NCI-H226 (cell line): ENCODE measurements around the gene ZNF469.

Experiments used
- DNase-seq: peaks from one replicate; pipeline ENCODE4 v3.0.0-alpha.2; 2015

ZNF469 gene

GRCh38 chr16:88378401-88378800, 4.4 kb upstream of the ZNF469 start:
- DNase-seq = no peak

GRCh38 chr16:88378836-88379693, 3.7 kb upstream of the ZNF469 start:
- DNase-seq = peak; percentile 6

- no peak for DNase-seq
Measured at GRCh38 chr16:88379694-88380040, 3.1 kb upstream of the ZNF469 start.

- DNase-seq = no peak
Measured at GRCh38 chr16:88380099-88380498, 2.7 kb upstream of the ZNF469 start.

GRCh38 chr16:88380619-88381018, 2.1 kb upstream of the ZNF469 start:
- no peak for DNase-seq

GRCh38 chr16:88381820-88382451, 823 bp upstream of the ZNF469 start:
- no peak for DNase-seq

- peak; percentile 24 for DNase-seq
Measured at GRCh38 chr16:88383401-88384221, 852 bp downstream of the ZNF469 start.

DNA sequence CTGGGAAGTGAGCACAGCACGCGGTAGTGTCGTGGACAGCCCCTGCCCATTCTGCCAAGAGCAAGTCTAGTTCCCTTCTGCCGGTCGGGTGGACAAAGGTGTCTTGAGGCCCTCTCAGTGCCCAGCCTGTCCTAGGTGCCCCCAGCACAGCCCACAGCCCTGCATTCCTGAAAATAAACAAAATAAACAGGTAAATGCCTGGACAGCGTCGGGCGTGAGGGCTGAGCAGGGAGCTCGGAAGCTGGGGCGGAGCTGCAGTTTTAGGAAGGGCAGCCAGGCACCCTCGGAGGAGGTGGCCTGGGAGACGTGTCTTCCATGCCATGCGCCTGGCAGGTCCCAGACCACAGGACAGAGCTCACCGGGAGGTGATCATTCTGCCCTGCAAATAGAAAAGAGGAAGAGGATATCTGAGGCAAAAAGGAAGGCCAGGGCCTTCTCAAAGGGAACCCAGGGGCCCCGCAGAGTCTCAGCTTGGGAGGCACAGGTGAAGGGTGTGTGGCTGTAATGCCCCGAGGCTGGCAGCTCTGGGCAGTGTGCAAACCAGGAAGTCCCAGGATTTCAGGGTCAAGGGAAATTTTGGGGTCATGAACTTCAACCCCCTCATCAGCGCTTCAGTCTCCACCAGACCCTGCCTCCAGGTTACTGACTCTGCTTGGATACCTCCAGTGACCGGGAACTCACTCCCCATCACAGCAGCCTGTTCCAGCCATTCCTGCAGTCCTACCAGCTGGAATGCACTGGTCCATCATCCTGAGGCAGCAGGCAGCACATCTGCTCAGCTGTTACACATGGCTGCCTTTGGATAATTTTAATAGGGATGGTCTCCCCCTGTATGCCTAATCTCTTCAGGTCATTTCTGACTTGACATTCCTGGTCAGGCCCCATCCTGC, 1.7 kb downstream of the ZNF469 start:
- DNase-seq = no peak

DNA sequence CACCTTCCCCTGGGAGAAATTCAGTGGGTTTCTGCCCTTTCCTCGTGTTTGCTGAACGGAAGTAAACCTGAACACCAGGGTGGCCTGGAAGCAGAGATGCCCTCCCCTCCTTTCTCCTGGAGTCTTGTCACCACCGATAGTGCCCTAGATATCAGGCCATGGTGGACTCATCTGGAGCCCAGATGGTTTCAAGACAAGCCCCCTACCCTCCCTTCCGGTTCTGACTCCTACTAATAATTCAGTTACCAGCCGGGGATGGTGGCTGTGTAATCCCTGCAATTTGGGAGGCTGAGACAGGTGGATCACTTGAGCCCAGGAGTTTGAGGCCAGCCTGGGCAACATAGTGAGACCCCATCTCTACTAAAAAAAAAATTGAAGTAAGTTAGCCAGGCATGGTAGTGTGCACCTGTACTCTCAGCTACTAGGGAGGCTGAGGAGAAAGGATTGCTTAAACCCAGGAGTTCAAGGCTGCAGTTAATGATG, 2.4 kb downstream of the ZNF469 start:
- no peak for DNase-seq

- no peak for DNase-seq
Measured at GRCh38 chr16:88385831-88386815, 3.4 kb downstream of the ZNF469 start.

- DNase-seq = no peak
Measured at GRCh38 chr16:88387180-88387765, 4.5 kb downstream of the ZNF469 start.

DNA sequence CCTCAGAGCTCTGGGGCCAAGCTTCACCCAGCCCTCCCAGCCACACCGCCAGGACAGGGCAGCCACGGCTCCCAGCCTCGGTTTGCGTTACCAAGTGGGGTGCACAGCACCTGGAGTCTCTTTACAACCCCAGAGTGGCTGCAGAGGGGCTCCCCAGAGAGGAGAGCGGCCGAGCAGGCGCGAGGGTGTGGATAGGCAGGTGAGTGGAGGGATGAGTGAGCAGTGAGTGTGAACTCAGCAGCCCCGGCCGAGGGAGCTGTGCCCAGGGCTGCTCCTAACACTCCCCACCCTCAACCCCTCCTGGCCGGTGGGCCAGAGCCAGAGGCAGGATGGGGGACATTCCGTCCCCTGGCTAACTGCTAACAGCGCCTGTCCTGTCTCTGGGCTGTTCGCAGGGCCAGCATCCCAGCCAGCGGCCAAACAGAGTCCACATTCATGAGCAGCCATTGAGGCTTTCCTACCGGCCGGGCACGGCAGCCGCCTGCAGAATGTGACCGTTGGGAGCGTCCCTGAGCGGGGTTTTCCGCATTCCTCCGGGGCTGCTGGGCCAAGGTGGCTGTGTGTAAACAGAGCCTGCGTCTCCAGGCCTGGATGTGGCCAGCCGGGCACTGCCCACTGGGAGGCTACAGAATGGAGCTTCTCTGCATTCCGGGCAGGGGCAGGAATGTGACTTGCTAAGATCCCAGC, 5.3 kb downstream of the ZNF469 start:
- DNase-seq = no peak

DNA sequence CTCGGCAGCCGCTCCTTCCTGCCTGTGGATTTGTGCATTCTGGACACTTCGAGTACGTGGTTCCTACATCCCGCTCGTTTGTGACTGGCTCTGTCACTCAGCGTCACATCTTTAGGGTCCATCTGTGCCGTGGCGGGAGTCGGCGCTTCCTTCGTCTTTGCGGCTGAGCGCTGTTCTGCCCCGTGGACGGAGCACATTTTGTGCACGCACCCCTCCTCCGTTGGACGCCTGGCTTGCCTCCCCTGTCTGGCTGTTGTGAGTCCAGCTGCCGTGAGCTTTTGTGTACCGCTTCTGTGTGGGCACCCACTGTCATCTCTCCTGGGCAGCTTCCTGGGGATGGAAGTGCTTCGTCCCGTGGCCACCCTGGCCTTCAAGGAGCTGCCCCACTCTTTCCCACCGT, 6.4 kb downstream of the ZNF469 start:
- DNase-seq = no peak

GRCh38 chr16:88389621-88390160, 6.9 kb downstream of the ZNF469 start:
- DNase-seq = no peak

DNA sequence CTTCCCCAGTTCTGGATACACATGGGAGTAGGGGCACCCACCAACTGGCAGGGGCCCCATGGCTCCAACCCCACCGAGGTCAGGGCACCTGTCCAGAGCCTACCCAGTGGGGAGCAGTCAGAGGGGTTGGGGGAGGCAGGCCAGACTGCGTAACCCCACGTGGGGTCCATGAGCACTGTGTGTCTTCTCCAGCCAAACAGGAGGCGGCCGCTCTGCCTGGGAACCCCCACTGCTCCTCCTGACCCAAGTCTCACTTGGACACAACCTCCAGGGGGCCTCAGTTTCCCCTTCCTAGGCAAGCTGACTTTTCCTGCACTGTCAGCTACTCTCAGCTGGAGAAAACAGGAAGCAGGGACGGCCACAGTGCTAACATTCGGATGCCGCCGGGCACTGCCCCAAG, 7.5 kb downstream of the ZNF469 start:
- DNase-seq = no peak

DNA sequence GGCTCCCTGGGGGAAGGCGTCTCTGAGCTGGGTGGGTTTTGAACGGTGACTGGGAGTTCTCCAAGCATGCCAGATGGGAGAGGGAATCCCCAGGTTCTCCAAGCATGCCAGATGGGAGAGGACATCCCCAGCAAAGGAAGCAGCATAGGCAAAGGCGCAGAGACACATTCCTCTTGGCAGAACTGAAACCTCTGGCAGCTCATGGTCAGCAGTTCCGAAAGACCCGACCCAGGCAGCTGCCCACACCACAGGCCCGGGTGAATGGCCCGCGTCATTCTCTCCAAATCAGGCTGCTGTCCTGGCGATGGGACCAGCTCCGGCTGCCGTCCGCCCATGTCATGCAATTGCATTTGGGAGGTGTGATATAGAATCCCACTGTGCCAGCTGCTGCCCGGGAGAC, 8.0 kb downstream of the ZNF469 start:
- DNase-seq = no peak

DNA sequence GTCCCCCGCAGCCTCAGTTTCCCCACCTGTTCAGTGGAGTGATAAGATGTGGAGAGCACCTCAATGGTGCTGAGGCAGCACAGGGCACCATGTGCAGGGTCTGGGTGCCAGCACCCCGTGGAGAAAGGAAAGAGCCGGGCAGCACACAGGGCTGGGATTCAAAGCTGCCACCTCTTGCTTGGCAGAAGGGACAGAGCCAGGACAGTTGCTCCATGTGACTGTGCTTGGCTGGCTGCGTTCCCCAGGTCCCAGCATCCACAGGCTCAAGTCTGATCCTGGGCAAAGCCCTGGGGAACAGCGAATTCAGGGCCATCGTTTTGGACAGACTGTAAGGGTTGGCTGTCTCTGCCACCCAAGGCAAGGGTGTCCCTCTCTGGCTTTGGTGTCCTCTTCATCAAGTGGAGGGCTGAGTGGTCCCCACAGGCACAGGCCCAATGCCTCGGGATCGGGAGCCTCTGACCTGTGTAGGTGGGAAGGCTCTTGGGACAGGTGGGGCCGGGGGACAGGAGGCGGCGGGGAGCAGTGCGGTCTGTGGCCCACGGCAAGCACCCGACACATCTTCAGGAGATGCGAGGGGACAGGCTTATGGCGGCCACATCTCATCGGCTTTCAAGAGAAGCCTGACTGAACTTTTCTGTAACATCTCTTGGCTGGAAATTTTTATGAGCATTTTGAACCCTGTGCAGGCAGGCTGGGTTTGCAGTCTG, 8.5 kb downstream of the ZNF469 start:
- DNase-seq = no peak

DNA sequence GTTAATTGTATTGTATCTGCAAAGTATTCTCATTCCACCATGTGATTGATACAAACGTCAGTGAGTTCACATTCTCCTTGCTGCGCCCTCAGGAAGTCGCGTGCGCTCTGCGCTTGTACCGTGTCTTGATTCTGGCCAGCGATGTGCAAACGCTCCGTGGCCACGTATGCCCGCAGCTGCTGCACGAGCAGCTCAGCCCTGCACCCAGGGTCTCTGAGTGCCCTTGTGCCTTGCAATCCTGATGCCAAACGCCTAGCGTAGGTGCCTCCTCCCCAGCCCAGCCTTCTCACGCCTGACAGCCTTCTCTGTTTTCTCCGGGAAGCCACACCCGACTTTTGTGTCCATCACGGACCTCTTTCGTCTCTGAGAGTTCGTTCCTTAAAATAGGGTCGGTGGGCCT, 9.4 kb downstream of the ZNF469 start:
- no peak for DNase-seq

DNA sequence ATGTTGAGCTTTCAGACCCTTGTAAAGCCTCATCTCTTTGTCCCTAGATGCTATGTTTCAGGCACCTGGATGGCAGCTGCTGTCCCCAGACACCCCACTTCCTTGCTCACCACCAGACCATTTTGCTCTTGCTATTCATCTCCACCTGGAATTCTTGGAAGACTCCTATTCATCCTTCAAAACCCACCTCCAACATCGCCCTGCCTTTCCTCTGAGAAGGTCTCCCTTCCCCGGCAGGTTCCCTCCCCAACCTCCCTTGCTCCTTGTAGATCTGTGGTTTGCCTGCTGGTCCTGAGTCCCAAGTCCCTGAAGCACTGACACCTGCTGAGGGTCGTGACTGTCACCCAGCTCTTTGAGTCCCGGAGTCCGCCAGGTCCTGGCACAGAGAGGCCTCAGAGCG, 9.9 kb downstream of the ZNF469 start:
- no peak for DNase-seq
